Adrenal gland (tissue), 12 donors: Measurements from ENCODE around the gene MAD1L1. TPM values are rescaled to one million over a fixed set of nuclear protein-coding genes. Genes with fewer than 3 reads are reported as not detected.

Experiments used
- DNase-seq, 7 donors: peaks; one replicate each; pipeline ENCODE4 v3.0.0-alpha.2; 2019 to 2020
- H3K27ac ChIP-seq, 5 donors: fragments of 200-600 bp; sonication (generic) in 4 of 5; 1 replicate in 3 of 5; 2 replicates in 2 of 5; pipeline versions ENCODE4 v1.5.1 to v1.8.0; 2016 to 2020; ENCODE audit warnings: mild to moderate bottlenecking in 1 of 5
- H3K27me3 ChIP-seq: fragments of 200-600 bp; 2 replicates; pipeline ENCODE4 v1.8.0; 2021
- H3K36me3 ChIP-seq, 2 donors: fragments of 200-600 bp; replicated peaks in 1 of 2; 1 replicate in 1 of 2; 2 replicates in 1 of 2; pipeline versions ENCODE4 v1.5.1 to v1.8.0; 2018 to 2022
- H3K4me1 ChIP-seq, 2 donors: fragments of 200-600 bp; replicated peaks in 1 of 2; 1 replicate in 1 of 2; 2 replicates in 1 of 2; pipeline versions ENCODE4 v1.5.1 to v1.8.0; 2018 to 2021
- H3K4me3 ChIP-seq, 4 donors: fragments of 200-600 bp; sonication (generic) in 3 of 4; one replicate each; pipeline ENCODE4 v1.5.1; 2016 to 2018
- H3K9me3 ChIP-seq, 3 donors: fragments of 200-600 bp; sonication (generic) in 1 of 3; replicated peaks in 1 of 3; 1 replicate in 2 of 3; 2 replicates in 1 of 3; pipeline versions ENCODE4 v1.5.1 to v1.8.0; 2016 to 2021
- POLR2A ChIP-seq, 2 donors: fragments of 450-650 bp; IDR thresholded peaks; one replicate each; pipeline ENCODE4 v1.6.1; 2017; ENCODE audit warnings: antibody characterized with exemption in 2 of 2, mild to moderate bottlenecking in 2 of 2, moderate library complexity in 1 of 2
- WGBS, 4 donors: extraction: QIAGEN DNeasy Blood & Tissue Kit in 2 of 4; methylation state at CpG; one replicate each; pipeline versions ENCODE4 v1.1.5 to v1.1.7; 2013 to 2017; 5-methylcytosine and 5-hydroxymethylcytosine counted together
- intact Hi-C, 2 donors: fragments of 100-400 bp; cut with DNase I; formaldehyde crosslinking; loops; one replicate each; pipeline versions ENCODE4 v1.14.1 to v1.15.0; 2022 to 2023
- polyA plus RNA-seq, 3 donors: library from polyadenylated mRNA; stranded (reverse); fragments of 200-250 nt in 2 of 3; fragments of 350-450 nt in 1 of 3; fragmentation: Illumina TruSeq in 1 of 3; extraction: RNeasy Lipid Tissue Mini Kit (QIAGEN cat#74804) in 1 of 3; gene quantifications; one replicate each; pipeline ENCODE4 v1.2.3, GENCODE V29; 2013 to 2014
- total RNA-seq, 9 donors: library from RNA; depleted of rRNA in 4 of 9; stranded (reverse); fragments of >200 nt in 4 of 9; fragments of 120-200 nt in 1 of 9; fragmentation: NEBNext Ultra II Directional in 1 of 9; extraction: Animal tissue kit (Norgen Biotek cat#: 25700) in 1 of 9; gene quantifications; one replicate each; pipeline versions ENCODE4 v1.1.0 to v1.2.4, GENCODE V29; 2013 to 2023
- TF ChIP-seq, protein P1 (sequence below), 6 experiments: fragments of 450-650 bp in 4 of 6; fragments of 200-600 bp in 2 of 6; sonication (generic) in 1 of 6; IDR thresholded peaks; 1 replicate in 5 of 6; 2 replicates in 1 of 6; pipeline versions ENCODE4 v1.5.1 to v1.8.0; 2016 to 2021; ENCODE audit warnings: antibody characterized with exemption in 6 of 6, mild to moderate bottlenecking in 2 of 6, moderate library complexity in 1 of 6
- donor health status: healthy with polysubstance abuse.
- donor health status: Bipolar disorder and iron deficiency.
- donor health status: DM: yes; HTN: yes; CAD: no.
- donor health status: DM: no; HTN: no; CAD: no.
- donor health status: DM: no; HTN: no; CAD: no.
- donor health status: DM: yes; HTN: yes; CAD: no.

Gene MAD1L1
- total and polyA plus RNA-seq, 12 donors, result 6.7 to 87.7 (median 28.9) TPM

DNA sequence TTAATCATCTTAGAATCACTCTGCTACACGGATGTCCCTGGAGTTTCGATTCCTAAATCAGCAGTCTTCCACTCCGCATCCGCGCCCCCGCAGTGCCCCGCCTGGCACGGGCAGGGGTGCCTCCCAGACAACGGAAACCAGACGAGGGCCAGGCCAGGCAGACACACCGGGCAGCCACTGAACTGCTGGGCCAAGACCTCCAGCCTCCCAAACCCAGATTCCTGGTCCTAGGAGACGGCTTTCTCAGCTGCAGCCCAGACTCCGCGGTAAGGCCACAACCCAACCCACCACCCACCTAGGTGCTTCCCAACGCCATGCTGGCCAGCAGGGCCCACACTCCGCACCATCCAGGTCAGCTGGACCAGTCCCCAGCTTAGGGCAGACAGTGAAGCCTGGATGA lies 33.2 kb downstream of the MAD1L1 start:
- Histone ChIP-seq H3K27me3 (no peaks in the 10 kb centered on the region), H3K4me1 (no peaks in the 10 kb centered on the region), H3K27ac (no peak overlapping the region), H3K36me3 (peaks cover 0 to 10% of the 10 kb centered on the region in 2 donors), H3K4me3 (no peak overlapping the region), H3K9me3 (no peaks in the 10 kb centered on the region)
- peak in 1 of 7 donors; percentile 6 for DNase-seq
- TF ChIP-seq POLR2A (IDR thresholded peaks at IDR 0.05), result no peak
- TF ChIP-seq, protein P1, sequence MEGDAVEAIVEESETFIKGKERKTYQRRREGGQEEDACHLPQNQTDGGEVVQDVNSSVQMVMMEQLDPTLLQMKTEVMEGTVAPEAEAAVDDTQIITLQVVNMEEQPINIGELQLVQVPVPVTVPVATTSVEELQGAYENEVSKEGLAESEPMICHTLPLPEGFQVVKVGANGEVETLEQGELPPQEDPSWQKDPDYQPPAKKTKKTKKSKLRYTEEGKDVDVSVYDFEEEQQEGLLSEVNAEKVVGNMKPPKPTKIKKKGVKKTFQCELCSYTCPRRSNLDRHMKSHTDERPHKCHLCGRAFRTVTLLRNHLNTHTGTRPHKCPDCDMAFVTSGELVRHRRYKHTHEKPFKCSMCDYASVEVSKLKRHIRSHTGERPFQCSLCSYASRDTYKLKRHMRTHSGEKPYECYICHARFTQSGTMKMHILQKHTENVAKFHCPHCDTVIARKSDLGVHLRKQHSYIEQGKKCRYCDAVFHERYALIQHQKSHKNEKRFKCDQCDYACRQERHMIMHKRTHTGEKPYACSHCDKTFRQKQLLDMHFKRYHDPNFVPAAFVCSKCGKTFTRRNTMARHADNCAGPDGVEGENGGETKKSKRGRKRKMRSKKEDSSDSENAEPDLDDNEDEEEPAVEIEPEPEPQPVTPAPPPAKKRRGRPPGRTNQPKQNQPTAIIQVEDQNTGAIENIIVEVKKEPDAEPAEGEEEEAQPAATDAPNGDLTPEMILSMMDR (IDR thresholded peaks at IDR 0.05), result no peak
- 95 to 99% (median 96%) methylated on average over 9 to 16 of the region's 16 CpGs for WGBS, 4 donors
- intact Hi-C loops, result no loop called here

DNA sequence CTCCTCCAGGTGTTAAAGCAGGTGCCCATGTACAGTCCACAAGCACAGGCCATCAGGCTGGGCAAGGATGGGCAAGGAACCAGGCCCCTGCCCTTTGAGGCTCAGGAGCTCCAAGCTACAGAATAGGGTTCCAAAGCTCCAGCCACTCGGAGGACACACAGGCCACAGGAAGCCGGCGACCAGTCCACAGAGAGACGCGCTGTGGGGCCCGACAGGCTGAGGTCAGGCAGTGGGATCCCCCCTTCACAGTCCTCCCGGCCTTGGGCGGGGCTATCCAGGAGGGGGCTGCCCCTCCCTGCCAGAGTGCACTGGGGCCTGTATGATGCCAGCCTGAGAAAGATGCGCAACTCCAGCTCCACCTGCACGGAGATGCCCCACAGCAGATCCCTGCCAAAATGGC lies 34.0 kb downstream of the MAD1L1 start:
- TF ChIP-seq, protein P1 (IDR thresholded peaks at IDR 0.05), result no peak
- TF ChIP-seq POLR2A (IDR thresholded peaks at IDR 0.05), result no peak
- no peak overlapping the region for H3K27ac ChIP-seq
- DNase-seq, result peak in 1 of 7 donors; percentile 2
- H3K4me1 ChIP-seq, result no peaks in the 10 kb centered on the region
- intact Hi-C loops, result no loop called here
- no peaks in the 10 kb centered on the region for H3K27me3 ChIP-seq
- no peaks in the 10 kb centered on the region for H3K9me3 ChIP-seq
- H3K36me3 ChIP-seq, result peaks cover 0 to 10% of the 10 kb centered on the region in 2 donors
- no peak overlapping the region for H3K4me3 ChIP-seq
- 92 to 100% (median 92%) methylated on average over 2 to 10 of the region's 10 CpGs; no CpG with 5 or more reads in 1 of the 4 donors for WGBS, 4 donors

DNA sequence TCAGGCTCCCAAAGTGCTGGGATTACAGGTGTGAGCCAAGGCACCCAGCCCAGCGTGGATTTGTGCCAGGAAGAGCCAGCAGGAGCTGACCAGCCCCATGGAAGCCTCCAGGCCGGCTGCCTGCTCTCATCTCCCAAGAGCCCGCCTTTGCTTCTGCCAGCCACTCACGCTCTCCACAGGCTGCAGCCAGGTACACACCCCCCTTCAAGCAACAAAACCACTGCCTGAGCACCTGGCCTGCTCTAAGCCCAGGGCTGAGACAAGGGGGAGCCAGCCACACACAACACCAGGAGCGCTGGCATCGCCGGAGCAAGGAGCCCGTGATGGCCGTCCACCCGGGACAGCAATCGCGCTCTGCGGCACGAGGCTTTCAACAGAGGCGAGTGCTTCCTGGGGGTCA lies 34.5 kb downstream of the MAD1L1 start:
- 93 to 95% (median 94%) methylated on average over 6 to 15 of the region's 15 CpGs for WGBS, 4 donors
- DNase-seq, result peak in 2 of 7 donors; percentile 2 to 15
- H3K9me3 ChIP-seq, result no peaks in the 10 kb centered on the region
- peaks cover 0 to 10% of the 10 kb centered on the region in 2 donors for H3K36me3 ChIP-seq
- no peak overlapping the region for H3K4me3 ChIP-seq
- TF ChIP-seq, protein P1 (IDR thresholded peaks at IDR 0.05), result no peak
- no peak for TF ChIP-seq POLR2A (IDR thresholded peaks at IDR 0.05)
- H3K27me3 ChIP-seq, result no peaks in the 10 kb centered on the region
- intact Hi-C loops, result no loop called here
- no peak overlapping the region for H3K27ac ChIP-seq
- no peaks in the 10 kb centered on the region for H3K4me1 ChIP-seq

DNA sequence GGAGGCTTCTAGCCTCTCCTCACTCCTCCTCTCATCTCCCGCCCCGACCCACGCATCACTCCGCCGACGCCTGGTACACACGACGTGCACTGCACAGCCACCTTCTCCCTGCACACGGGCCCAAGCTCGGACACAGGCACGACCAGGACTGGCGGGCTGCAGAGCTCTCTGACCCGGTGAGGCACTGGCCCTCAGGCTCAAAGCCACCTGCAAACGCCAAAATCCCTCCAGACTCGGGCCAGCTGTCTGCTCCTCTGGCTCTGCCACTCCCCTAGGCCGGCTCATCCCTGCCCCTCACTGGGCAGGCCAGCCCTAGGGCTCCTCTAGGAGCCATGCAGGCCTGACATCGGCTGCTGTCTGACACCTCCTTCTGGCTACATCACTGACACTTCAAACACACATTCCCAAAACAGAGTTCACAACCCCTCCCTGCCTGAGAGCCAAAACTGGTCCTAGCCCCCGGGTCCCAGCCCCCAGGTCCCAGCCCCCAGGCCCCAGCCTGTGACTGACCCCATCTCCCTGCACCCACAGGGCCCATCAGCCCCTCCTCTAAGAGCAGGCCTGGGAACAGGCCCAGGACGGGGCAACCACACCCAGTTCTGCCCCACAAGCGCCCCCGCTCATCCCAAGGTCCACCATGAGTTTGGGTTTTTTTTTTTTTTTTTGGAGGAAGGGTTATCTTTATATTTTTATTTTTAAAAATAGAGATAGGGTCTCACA lies 35.1 kb downstream of the MAD1L1 start:
- no peak overlapping the region for H3K4me3 ChIP-seq
- no peaks in the 10 kb centered on the region for H3K9me3 ChIP-seq
- peak in 1 of 7 donors; percentile 3 for DNase-seq
- TF ChIP-seq, protein P1 (IDR thresholded peaks at IDR 0.05), result no peak
- no peak for TF ChIP-seq POLR2A (IDR thresholded peaks at IDR 0.05)
- intact Hi-C loops, result no loop called here
- H3K36me3 ChIP-seq, result peaks cover 0 to 10% of the 10 kb centered on the region in 2 donors
- no peaks in the 10 kb centered on the region for H3K4me1 ChIP-seq
- no peaks in the 10 kb centered on the region for H3K27me3 ChIP-seq
- WGBS, 4 donors, result 88 to 95% (median 93%) methylated on average over 3 to 21 of the region's 21 CpGs
- no peak overlapping the region for H3K27ac ChIP-seq
